Esophagus squamous epithelium (tissue), 4 donors: ENCODE measurements around the gene UTP25.

Experiments
- POLR2A ChIP-seq, 4 donors: fragments of 450-650 bp; IDR thresholded peaks; one replicate each; pipeline ENCODE4 v1.6.1; 2017; ENCODE audit warnings: antibody characterized with exemption in 4 of 4, mild to moderate bottlenecking in 4 of 4, moderate library complexity in 3 of 4
- TF ChIP-seq, protein P1 (sequence below), 6 experiments: fragments of 450-650 bp in 4 of 6; fragments of 200-600 bp in 2 of 6; sonication (generic) in 2 of 6; IDR thresholded peaks; one replicate each; pipeline ENCODE4 v1.5.1; 2016 to 2019; ENCODE audit warnings: antibody characterized with exemption in 6 of 6, mild to moderate bottlenecking in 4 of 6, moderate library complexity in 4 of 6

DNA sequence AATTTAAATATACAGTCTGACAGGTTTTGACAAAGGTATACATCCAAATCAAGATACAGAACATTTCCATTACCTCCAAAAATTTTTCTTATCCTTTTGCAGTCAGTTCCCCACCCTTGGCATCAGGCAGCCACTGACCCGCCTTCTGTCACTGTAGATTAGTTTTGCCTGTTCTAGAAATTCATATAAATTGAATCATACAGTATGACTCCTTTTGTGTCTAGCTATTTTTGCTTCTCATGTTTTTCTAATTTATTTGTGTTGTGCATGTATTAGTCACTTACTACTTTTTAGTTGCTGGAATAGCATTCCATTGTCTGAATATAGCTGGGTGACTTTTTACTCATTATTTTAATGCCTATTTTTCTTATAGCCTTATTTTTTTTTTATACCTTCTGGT is 3.8 kb downstream of the UTP25 start:
- TF ChIP-seq, protein P1, sequence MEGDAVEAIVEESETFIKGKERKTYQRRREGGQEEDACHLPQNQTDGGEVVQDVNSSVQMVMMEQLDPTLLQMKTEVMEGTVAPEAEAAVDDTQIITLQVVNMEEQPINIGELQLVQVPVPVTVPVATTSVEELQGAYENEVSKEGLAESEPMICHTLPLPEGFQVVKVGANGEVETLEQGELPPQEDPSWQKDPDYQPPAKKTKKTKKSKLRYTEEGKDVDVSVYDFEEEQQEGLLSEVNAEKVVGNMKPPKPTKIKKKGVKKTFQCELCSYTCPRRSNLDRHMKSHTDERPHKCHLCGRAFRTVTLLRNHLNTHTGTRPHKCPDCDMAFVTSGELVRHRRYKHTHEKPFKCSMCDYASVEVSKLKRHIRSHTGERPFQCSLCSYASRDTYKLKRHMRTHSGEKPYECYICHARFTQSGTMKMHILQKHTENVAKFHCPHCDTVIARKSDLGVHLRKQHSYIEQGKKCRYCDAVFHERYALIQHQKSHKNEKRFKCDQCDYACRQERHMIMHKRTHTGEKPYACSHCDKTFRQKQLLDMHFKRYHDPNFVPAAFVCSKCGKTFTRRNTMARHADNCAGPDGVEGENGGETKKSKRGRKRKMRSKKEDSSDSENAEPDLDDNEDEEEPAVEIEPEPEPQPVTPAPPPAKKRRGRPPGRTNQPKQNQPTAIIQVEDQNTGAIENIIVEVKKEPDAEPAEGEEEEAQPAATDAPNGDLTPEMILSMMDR (IDR thresholded peaks at IDR 0.05), result no peak
- TF ChIP-seq POLR2A (IDR thresholded peaks at IDR 0.05), result no peak
